Stimulated activated CD8-positive, alpha-beta memory T cell treated with anti-CD3 and anti-CD28 coated beads, Interleukin-12 subunit alpha, Interleukin-12 subunit beta, amount 100 ng/mL, for 24 hours (primary cell): ENCODE results near the gene LONRF3.

Experiments used
- DNase-seq: peaks from one replicate; pipeline ENCODE4 v3.0.0-alpha.2; 2020; ENCODE audit errors: extremely low read depth

The LONRF3 gene

DNA sequence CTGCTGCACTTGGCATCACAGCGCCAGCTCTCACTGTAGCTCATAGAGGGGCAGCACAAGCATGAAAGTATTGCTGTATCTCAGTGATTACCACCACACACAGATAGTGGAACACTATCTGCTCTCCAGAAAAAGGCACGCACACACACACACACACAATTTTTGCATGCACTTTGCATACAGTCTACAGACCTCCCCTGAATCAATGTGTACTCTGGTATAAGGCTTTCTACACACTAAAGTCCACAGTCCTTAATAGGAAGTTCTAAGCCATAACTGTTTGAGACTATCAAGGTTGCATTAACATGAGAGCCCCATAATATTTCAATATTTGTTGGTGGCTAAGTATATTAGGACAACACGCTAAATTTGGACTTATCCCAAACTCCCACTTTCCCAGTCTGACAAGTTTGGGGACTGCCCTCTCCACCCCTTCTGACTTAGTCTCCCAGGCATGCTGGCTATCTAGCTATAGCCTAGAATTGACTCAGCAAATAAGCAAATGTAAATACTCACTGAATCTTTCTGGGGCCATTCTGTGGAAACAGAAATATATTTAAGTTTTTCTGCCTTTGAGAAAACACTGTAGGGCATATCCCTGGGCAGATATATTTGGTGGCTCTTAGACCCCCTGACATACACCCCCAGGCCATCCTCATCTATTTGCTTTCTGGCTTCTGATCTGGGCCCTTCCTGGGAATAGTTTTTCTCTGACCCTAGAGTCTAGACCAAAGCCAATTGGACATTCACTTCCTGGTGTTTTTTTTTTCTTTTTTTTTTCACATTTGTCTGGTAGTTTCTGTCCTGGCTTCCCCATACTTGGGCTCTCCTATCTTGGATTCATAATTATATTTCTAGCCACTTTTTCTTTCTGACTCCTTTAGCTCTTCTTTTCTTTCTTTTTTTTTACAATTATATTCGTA is 62.0 kb downstream of the LONRF3 start:
- DNase-seq, result no peak

DNA sequence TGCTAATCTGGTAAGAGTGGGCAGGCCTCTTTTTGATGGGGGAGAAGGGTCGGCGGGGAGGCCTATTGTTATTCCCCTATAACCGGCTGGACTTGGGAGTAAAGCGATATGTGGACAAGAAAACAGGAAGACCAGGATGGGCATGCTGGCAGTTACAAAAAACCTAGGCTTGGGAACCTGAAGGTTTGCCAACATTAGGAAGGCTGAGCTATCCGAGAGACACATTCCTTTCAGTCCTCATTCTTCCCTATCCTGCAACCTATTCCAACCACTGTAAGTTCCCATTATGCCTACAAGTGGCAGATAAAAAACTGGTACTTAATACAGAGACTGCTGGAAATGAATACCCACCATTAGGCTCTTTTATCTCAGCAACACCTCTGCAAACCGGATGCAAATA is 66.0 kb downstream of the LONRF3 start:
- DNase-seq, result no peak

DNA sequence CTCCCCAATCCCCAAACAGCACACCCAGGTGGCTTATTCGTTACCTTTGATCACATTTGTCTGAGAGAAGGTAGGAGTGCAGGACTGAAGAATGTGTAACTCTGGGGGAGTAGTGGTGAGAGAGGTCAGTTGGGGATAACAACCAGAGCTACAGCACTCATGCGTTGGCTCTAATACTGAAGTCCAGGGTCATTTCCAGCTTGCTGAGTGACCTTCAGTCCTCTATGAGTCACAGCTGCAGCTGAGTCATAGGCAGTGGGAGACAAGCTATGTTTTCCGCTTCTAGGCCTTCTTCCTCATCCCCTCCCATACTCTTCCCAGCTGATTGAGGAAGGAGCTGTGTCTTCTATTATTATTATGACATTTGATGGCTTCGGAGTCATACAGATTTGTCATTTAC is 66.8 kb downstream of the LONRF3 start:
- DNase-seq, result no peak

DNA sequence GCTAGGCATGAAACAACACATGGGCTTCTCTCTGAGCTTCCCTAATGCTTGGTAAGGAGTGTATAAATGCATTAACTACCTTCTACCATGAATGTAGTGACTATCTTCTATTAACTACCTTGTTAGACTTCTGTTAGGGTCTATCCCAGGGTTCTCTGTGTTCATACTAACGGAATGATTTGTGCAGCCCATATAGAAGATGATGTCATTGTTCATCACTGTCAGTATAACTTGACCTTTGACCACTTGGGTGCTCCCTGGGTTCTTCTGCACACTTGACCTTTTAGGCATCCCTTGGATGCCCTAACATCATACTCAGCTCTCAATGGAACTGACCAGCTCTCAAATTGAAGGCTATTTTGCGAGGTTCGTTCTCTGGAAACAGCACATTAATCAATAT is 67.6 kb downstream of the LONRF3 start:
- no peak for DNase-seq

DNA sequence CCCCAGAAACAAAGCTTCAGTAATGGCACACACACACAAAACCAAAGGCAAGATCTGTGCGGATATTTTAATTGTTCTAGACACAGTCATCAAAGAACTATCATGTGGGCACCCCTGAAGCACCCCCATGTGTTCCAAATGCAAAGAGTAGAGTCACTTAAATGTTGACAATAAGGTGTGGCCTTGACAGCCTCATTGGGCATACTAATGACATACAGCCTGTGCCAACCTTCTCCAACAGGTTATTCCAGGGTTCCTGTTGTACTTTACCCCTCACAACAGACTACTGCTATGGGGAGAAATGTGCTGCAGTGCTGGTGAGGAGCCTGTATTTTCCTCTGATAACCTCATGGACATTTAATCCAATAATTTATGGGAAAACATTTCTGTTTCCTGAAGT is 68.6 kb downstream of the LONRF3 start:
- DNase-seq, result no peak

DNA sequence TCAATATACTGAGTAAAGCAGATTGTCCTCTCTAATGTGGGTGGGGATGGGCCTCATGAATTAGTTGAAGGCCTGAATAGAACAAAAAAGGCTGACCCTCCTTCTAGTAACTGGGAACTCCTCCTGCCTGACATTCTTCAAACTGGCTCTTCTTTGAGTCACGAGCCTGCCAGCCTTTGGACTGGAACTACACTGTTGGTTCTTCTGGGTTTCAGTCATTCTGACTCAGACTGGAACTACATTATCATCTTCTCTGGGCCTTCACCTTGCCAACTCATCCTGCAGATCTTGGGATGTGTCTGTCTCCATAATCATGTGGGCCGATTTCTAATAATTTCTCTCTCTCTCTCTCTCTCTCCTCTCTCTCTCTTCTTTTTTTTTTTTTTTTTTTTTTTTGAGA is 71.5 kb downstream of the LONRF3 start:
- no peak for DNase-seq

DNA sequence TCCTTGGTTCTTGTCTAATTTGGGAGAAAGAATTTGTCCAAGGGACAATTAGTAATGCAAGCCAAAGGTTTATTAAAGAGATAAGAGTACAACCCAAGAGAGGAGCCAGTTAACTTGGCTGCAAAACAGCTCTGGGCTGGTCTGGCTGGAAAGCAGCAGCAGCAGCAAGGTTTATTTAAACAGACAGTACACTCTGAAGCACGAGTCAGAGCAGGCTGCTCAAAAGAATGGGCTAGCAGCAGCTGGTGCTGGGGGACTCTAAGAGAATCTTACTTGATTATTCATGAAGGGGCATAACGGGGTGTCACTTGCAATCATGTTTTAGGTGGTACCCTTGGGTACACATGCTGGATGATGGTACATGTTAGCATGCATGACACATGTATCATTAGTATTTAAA is 81.3 kb downstream of the LONRF3 start:
- no peak for DNase-seq

DNA sequence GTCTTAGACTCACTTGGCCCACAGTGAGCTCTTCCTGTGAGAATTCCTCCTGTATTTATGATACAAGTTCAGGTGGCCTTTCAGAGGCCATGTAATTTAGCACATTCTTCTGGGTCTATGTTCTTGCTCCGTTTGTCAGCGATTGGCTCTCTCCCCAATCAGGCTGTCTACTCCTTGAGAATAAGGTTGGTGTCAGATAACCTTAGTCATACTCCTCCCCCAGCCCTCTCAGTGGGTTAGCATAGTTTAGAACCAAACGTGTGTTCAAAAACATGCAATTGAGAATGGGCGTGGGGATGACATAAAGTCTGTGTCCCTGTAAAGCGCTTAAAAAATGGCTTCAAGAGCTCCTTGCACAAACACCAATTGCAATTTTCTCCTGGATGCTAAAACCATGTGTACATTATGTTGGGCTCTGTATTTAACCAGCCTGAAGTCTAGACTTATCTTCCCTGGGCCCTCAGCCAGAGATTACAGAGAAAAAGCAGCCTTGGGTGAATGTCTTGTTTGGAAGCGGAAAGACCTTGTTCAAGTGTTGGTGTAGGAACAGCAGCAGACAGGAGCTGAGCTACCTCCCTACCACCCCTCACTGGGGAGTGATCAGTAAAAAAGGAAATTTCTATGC is 88.4 kb downstream of the LONRF3 start:
- no peak for DNase-seq

DNA sequence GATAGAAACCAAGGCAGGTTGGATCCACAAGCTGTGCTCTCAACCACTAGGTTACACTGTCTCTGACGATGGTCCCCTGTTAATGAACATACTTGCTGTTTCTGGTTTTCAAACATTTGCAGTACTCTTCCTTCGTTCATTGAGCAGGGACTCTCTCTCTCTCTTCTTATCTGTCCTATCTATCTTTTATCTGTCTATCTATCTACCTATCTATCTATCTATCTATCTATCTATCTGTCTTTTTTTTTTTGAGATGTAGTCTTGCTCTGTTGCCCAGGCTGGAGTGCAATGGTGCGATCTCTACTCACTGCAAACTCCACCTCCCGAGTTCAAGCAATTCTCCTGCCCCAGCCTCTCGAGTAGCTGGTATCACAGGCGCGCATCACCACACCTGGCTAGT is 89.0 kb downstream of the LONRF3 start:
- no peak for DNase-seq

DNA sequence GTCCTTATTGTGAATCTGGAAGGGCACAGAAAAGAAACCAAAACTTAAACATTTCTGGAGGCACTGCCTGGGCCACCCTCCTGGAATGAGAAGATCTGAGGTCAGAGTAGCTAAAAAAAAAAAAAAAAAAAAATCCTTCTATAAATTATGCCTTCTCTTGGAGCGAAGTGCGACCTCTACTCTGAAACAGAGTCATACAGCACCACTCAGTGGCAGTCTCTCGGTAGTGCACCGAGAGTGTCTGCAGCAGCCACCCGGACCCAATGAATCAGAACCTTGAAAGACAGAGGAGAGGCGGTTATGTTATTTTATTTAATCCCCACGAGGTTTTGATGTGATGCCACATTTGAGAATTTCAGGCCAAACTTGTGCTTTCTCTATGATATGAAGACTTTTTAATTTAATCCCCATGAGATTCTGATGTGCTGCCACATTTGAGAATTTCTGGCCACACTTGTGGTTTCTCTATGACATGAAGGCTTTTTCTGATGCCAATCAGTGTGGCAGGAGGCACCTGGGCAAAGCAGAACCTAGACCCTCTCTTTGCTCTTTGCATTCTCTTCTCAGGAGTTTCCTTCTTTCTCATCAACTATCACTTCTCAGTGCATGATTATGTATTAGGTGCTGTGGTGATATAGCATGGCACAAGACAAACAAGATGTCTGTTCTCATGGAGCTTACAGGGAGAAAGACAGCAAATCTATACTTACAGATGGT is 92.8 kb downstream of the LONRF3 start:
- no peak for DNase-seq
